Inflammatory macrophage (primary cell): Measurements from ENCODE around the gene TRIP12.

Experiments used
- DNase-seq, 2 donors: peaks; one replicate each; pipeline ENCODE4 v3.0.0-alpha.2; 2020 to 2022

TRIP12 gene

GRCh38 chr2:229714080-229714735 is 207.6 kb downstream of the TRIP12 start, which contains the start of gene DNER:
Gene DNER, minus strand, starts transcription at chr2:229714555. Its CDS starts 132 bp downstream, at chr2:229714423.
- no peak for DNase-seq
